Activated T-helper 2 cell treated with anti-CD3 and anti-CD28 coated beads, Interferon-gamma antibody, Interleukin-2, Interleukin-4, amounts not matched to agents 10 μg/mL and 5 μg/mL and 100 μg/mL, durations not matched to agents 14 hours and 24 hours and 36 hours (primary cell): ENCODE data around the gene SMNDC1. TPM values are rescaled to one million over a fixed set of nuclear protein-coding genes. Genes with fewer than 3 reads are reported as not detected.
A peak's percentile ranks its signal among the peaks of the same experiment; 100 is the strongest.

ENCODE experiments used
- DNase-seq: peaks from one replicate; pipeline ENCODE4 v3.0.0; 2021; ENCODE audit warnings: low spot score
- H3K27ac Mint-ChIP-seq: one replicate; pipeline ENCODE4 v1.8.0; 2021; ENCODE audit warnings: mixed read lengths
- H3K27me3 Mint-ChIP-seq: one replicate; pipeline ENCODE4 v1.8.0; 2021; ENCODE audit warnings: low read depth, mixed read lengths
- H3K36me3 Mint-ChIP-seq: one replicate; pipeline ENCODE4 v1.8.0; 2021; ENCODE audit warnings: low read depth, mixed read lengths
- H3K4me1 Mint-ChIP-seq: one replicate; pipeline ENCODE4 v1.8.0; 2021; ENCODE audit warnings: low read depth, mixed read lengths
- H3K4me3 Mint-ChIP-seq: one replicate; pipeline ENCODE4 v1.8.0; 2021; ENCODE audit warnings: low read depth, mild to moderate bottlenecking, moderate library complexity, mixed read lengths
- H3K9me3 Mint-ChIP-seq: one replicate; pipeline ENCODE4 v1.8.0; 2021; ENCODE audit warnings: mixed read lengths
- intact Hi-C: fragments of 100-400 bp; cut with micrococcal nuclease; formaldehyde crosslinking; loops from one replicate; pipeline ENCODE4 v1.15.1; 2023
- total RNA-seq: library from RNA; stranded (reverse); gene quantifications from 2 replicates; pipeline ENCODE4 v1.2.3, GENCODE V29; 2022

Gene SMNDC1
- total RNA-seq, 1 donor from 2014 or later, result 43.1 TPM

DNA sequence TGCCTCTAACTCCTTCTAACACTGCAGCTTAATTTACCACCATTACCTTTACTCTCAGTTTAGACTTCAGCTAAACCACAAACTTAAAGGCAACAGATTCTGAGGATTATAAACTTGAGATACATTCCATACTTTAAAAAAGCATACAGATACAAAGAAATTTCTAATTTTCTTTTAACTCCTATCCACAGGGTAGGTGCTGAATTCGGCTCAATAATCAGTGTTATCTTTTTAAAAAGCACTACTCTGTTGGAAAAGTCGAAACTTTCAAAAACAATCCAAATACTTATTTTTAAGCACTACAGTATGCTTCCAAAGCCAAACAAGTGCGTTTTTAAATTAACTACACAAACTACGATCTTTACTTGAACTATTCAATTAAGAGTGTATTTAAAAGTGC, 1.0 kb downstream of the SMNDC1 start:
- H3K4me3 Mint-ChIP-seq, result peak overlapping the region; percentile 88
- H3K27ac Mint-ChIP-seq, result peak overlapping the region; percentile 75
- H3K27me3 Mint-ChIP-seq, result no peaks in the 10 kb centered on the region
- intact Hi-C loops, result loop anchor here (2.0 to 10.0 kb wide), 3 partner anchors 77 to 571 kb away; partner anchors contain the start of gene PDCD4
- peaks cover 38% of the 10 kb centered on the region for H3K4me1 Mint-ChIP-seq
- peaks cover 43% of the 10 kb centered on the region for H3K36me3 Mint-ChIP-seq
- no peaks in the 10 kb centered on the region for H3K9me3 Mint-ChIP-seq
- no peak for DNase-seq

DNA sequence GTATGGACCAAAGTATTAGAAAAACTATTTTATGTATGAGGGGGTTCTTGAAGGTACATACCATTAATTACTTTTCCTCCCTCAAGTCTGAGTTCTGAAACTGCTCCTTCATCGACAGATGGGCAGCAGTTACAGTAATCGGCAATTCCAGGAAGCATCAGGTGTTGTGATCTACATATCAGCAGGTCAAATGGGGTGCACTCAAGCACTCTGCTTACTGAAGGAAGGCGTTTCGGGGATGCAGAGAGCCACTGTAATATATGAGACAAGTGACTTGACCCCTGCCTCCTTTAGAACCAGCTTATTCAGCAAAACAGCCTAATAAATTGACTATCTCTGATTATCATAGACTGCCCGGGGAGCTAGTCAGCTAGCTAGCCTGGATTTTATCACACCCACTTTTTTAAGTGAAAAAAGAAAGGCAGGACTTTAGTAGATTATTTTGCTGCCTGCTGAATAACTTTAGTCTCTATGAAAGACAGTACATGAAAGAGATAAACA, 4.2 kb downstream of the SMNDC1 start:
- Mint-ChIP-seq H3K27ac (no peak overlapping the region), H3K4me3 (no peak overlapping the region), H3K36me3 (peaks cover 73% of the 10 kb centered on the region), H3K4me1 (peaks cover 40% of the 10 kb centered on the region), H3K27me3 (no peaks in the 10 kb centered on the region), H3K9me3 (no peaks in the 10 kb centered on the region)
- no peak for DNase-seq
- intact Hi-C loops, result loop anchor here (10.0 kb wide), 1 partner anchor 574 kb away; the partner anchor contains the start of gene PDCD4

DNA sequence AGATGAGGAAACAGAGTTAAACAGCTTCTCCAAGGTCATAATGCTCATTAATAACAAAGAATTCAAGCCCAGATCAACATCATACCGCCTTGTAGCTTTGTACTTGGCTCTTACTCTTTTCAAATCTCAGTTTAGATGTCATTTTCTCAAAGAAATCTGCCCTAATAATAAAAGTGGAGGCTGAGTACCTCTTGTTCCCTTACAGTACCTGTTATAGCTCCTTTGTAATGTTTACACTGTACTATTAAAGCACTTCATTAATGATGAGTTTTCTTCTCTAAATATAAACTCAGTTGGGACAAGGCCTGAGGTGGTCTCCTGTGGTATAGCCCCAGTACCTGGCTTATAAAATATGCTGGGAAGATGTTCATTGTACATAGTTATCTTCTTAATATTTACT, 7.8 kb downstream of the SMNDC1 start:
- no peaks in the 10 kb centered on the region for H3K9me3 Mint-ChIP-seq
- intact Hi-C loops, result no loop called here
- no peak overlapping the region for H3K27ac Mint-ChIP-seq
- H3K4me1 Mint-ChIP-seq, result peaks cover 21% of the 10 kb centered on the region
- H3K27me3 Mint-ChIP-seq, result no peaks in the 10 kb centered on the region
- DNase-seq, result no peak
- H3K4me3 Mint-ChIP-seq, result no peak overlapping the region
- peaks cover 82% of the 10 kb centered on the region for H3K36me3 Mint-ChIP-seq

DNA sequence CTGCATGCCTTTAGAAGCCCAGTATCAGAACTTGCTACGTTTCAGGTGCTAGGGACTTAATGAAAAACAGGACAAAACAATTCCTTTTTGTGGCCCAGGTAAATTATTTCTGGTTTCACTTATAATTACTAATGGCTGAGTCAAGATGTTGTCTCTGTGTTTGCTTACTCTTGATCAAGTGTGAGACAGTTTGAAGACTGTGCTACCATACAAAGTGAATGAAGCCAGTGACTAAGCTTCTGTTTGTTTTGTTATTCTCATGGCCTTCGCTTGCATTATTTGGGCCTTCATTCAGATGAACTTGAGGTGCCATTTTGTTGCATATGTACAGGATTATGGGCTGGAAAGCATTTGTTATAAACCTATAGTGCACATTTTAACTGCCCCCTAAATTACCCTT, 17.9 kb downstream of the SMNDC1 start:
- intact Hi-C loops, result no loop called here
- DNase-seq, result no peak
- Mint-ChIP-seq H3K9me3 (no peaks in the 10 kb centered on the region), H3K4me3 (no peak overlapping the region), H3K27me3 (no peaks in the 10 kb centered on the region), H3K27ac (no peak overlapping the region), H3K4me1 (no peaks in the 10 kb centered on the region), H3K36me3 (peaks cover 42% of the 10 kb centered on the region)

DNA sequence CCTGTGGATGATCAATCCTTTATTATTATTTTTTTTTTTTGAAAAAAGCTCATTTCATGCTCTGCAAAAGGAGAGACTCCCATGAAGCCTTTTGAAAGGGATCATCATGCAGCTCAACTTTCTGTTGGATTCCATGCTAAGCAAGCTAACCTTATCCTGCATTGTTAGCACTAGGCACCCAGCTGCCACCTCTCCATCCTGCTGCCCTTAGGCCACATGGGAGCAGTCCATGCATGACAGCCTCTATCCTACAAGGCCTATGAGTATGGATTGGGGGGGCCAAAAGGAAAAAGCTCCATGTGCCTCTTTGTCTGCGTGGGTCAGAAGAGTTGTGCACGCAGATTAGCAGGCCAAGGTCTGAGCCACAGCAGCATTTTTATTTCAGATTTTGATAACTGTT, 19.2 kb downstream of the SMNDC1 start:
- H3K27ac Mint-ChIP-seq, result no peak overlapping the region
- no peaks in the 10 kb centered on the region for H3K4me1 Mint-ChIP-seq
- H3K9me3 Mint-ChIP-seq, result no peaks in the 10 kb centered on the region
- peaks cover 40% of the 10 kb centered on the region for H3K36me3 Mint-ChIP-seq
- intact Hi-C loops, result no loop called here
- no peak for DNase-seq
- H3K27me3 Mint-ChIP-seq, result no peaks in the 10 kb centered on the region
- no peak overlapping the region for H3K4me3 Mint-ChIP-seq

DNA sequence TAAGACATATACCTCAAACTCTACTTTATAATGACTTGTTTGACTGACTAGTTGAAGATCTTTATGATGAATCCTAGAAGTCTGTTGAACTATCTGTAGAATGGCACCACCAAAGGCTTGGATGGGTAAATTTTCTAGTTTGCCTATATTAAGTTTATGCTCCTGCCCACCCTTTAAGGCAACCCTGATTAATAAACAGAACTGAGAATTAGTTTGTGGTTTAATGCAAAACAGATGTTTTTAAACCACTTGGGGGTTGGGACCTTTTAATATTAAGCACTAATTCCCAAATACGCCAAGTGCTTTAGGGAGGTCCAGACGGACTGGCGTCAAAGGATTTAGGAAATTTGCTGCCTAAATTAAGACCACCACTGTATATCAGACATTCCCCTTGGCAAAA, 20.5 kb downstream of the SMNDC1 start:
- DNase-seq, result no peak
- no peak overlapping the region for H3K4me3 Mint-ChIP-seq

DNA sequence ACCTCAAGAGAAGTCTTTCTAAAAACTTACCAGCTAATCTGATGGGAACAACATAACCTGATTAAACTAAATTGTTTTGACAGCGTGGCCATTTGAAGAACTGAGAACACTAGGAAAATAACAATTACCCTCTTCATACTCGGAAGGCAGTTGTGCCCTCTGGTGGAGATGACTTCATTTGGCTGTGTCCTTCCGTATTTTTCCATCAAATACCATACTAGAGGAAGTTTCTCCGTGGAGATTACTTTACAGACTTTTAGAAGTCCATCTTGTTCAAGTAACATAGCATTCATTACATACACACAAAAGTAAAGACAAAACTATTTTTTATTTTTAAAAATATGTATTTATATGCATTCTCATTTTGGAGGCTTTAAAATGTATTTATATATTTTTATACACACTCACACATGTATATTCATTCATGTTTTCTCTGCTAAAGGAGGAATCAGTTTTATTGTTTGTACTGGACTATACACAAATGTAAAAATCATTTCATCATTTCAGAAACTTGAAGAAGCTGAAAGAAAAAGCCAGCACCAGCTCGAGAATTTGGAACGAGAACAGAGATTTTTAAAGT, 25.2 kb downstream of the SMNDC1 start:
- intact Hi-C loops, result loop anchor here (1.0 to 5.0 kb wide), 4 partner anchors 37 to 142 kb away; partner anchors contain the start of gene MXI1
- no peak overlapping the region for H3K27ac Mint-ChIP-seq
- H3K9me3 Mint-ChIP-seq, result no peaks in the 10 kb centered on the region
- no peak overlapping the region for H3K4me3 Mint-ChIP-seq
- peak; percentile 17 for DNase-seq
- H3K36me3 Mint-ChIP-seq, result peaks cover 5% of the 10 kb centered on the region
- H3K27me3 Mint-ChIP-seq, result peaks cover 31% of the 10 kb centered on the region
- peaks cover 8% of the 10 kb centered on the region for H3K4me1 Mint-ChIP-seq

More for the DNA sequence above, 20.5 kb downstream of the SMNDC1 start:
- intact Hi-C loops, result no loop called here
- H3K4me1 Mint-ChIP-seq, result peaks cover under 1% of the 10 kb centered on the region
- H3K27ac Mint-ChIP-seq, result no peak overlapping the region
- H3K36me3 Mint-ChIP-seq, result peaks cover 34% of the 10 kb centered on the region
- H3K27me3 Mint-ChIP-seq, result no peaks in the 10 kb centered on the region
- no peaks in the 10 kb centered on the region for H3K9me3 Mint-ChIP-seq

DNA sequence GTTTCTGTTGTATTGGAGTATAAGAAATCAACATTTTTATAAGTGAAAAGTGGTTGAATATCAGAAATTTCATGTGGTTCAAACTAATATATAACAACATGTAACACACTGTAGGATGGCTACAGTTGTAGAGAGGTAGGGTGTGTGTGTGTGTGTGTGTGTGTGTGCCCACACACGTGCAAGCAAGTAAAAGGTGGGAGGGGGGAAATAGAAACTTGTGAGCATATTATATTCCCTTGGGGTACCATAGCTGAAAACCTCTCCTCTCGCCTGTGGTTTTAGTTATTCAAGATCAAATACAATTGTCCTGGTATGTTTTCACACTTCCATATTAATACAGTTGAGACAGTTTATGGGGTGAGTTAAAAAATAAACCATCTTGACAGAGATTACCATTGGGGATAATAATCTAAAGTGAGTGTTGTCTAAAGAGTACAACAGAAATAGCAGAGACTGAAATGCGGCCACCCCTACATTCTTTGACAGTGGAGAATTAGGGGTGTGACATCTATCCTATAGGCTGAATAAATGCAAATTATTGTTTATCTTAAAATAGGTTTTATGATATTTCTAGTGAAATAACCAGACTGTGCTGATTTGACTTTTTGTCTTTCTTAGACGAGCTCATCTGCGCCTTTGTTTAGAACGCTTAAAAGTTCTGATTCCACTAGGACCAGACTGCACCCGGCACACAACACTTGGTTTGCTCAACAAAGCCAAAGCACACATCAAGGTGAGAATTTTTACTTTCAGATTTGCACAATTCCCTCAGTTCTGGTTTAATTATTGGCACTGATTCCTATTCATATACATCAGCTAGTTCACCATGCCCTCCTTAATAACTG, 25.9 kb downstream of the SMNDC1 start:
- Mint-ChIP-seq H3K36me3 (peaks cover 3% of the 10 kb centered on the region), H3K4me3 (no peak overlapping the region), H3K9me3 (no peaks in the 10 kb centered on the region), H3K27ac (no peak overlapping the region), H3K27me3 (peaks cover 33% of the 10 kb centered on the region), H3K4me1 (peaks cover 8% of the 10 kb centered on the region)
- intact Hi-C loops, result loop anchor here (1.0 to 5.0 kb wide), 4 partner anchors 36 to 141 kb away; partner anchors contain the start of gene MXI1
- no peak for DNase-seq

DNA sequence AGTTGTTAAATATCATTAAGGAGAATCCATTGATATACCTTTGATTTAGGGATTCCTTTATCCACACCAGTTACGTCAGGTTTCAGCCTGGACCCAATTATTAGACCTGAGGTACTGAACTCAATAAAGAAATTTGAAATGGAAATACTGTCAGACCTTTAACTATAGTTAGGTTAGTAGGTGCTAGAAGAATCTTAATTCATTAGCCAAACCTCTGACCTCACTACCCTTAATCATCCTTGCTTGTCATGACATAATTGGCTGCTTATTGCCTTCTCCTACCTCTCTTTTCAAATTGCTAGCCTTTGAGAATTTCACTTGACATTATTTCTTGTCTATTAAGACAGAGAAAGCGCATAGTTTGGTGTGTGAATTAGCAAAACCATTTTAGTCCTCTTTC, 27.1 kb downstream of the SMNDC1 start:
- Mint-ChIP-seq H3K36me3 (peaks cover 3% of the 10 kb centered on the region), H3K4me1 (peaks cover 13% of the 10 kb centered on the region), H3K27ac (no peak overlapping the region), H3K9me3 (no peaks in the 10 kb centered on the region), H3K27me3 (peaks cover 40% of the 10 kb centered on the region), H3K4me3 (no peak overlapping the region)
- no peak for DNase-seq
- intact Hi-C loops, result loop anchor here (5.0 kb wide), 2 partner anchors 35 to 50 kb away; no protein-coding TSS in a partner anchor

DNA sequence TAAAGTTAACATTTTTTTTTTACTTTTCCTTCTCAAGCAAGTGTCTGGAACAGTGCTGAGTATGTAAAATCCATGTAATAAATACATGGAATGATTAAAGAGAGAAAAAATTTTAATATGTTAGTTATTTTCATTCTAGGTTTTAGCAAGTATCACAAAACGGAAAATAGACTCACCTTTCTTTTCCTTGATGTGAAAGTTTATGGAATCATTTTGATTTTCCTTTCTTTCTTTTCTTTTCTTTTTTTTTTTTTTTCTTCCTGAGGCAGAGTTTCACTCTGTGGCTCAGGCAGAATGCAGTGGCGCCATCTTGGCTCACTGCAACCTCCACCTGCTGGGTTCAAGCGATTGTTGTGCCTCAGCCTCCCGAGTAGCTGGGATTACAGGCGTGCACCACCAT, 28.1 kb downstream of the SMNDC1 start:
- no peak overlapping the region for H3K27ac Mint-ChIP-seq
- no peak for DNase-seq
- intact Hi-C loops, result loop anchor here (5.0 kb wide), 2 partner anchors 34 to 49 kb away; no protein-coding TSS in a partner anchor
- no peak overlapping the region for H3K4me3 Mint-ChIP-seq
- H3K9me3 Mint-ChIP-seq, result no peaks in the 10 kb centered on the region
- peaks cover 13% of the 10 kb centered on the region for H3K4me1 Mint-ChIP-seq
- H3K36me3 Mint-ChIP-seq, result peaks cover 3% of the 10 kb centered on the region
- peaks cover 44% of the 10 kb centered on the region for H3K27me3 Mint-ChIP-seq

DNA sequence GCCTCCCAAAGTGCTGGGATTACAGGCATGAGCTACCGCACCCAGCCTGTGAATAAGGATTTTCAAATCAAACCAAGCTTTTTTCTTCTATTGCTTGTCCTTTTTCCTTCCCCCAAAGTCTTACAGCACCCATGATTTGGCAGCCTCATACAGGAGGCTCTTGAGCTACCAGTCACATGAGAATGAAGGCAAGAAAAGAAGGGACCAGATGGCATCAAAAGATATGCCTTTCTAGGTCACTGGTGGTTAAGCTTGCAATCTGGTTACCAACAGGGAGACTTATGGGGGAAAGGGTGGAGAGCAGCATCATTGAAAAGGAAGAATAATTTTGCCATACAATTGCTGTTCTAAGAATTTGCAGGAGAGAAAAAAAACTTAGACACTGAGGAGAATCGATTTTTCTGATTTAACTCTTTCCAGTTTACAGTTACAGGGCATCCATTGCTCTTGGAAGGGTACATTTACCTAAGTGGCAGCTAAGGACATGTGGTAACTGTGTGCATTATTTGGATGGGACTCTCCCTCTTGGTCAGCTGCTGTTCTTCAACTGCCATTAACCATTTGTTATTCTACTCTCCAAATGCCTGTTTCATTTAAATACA, 29.5 kb downstream of the SMNDC1 start:
- Mint-ChIP-seq H3K9me3 (no peaks in the 10 kb centered on the region), H3K36me3 (no peaks in the 10 kb centered on the region), H3K27ac (no peak overlapping the region), H3K4me3 (no peak overlapping the region), H3K4me1 (peaks cover 13% of the 10 kb centered on the region), H3K27me3 (peaks cover 50% of the 10 kb centered on the region)
- DNase-seq, result no peak
- intact Hi-C loops, result loop anchor here (5.0 kb wide), 2 partner anchors 33 to 48 kb away; no protein-coding TSS in a partner anchor

DNA sequence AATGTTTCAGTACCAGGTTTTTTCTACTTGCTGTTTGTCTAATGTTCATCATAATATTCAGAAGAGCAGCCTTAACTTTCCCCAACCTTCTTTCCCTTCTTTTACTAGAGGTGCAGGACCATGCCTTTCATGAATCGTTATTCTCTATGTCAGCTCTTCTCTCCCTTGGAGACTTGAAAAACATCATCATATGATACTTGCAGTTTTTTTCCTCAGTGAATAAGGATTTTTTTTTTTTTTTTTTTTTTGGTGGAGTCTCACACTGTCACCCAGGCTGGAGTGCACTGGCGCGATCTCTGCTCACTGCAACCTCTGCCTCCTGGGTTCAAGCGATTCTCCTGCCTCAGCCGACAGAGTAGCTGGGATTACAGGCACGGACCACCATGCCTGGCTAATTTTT, 30.1 kb downstream of the SMNDC1 start:
- no peak for DNase-seq
- Mint-ChIP-seq H3K4me1 (peaks cover 14% of the 10 kb centered on the region), H3K27ac (no peak overlapping the region), H3K4me3 (no peak overlapping the region), H3K36me3 (no peaks in the 10 kb centered on the region), H3K27me3 (peaks cover 55% of the 10 kb centered on the region), H3K9me3 (no peaks in the 10 kb centered on the region)
- intact Hi-C loops, result loop anchor here (5.0 kb wide), 2 partner anchors 32 to 47 kb away; no protein-coding TSS in a partner anchor
